Activated CD8-positive, alpha-beta memory T cell treated with anti-CD3 and anti-CD28 coated beads for 36 hours (primary cell): ENCODE results near the gene MRPL20. TPM values are rescaled to one million over a fixed set of nuclear protein-coding genes. Genes with fewer than 3 reads are reported as not detected.

Source experiments
- CTCF ChIA-PET: fragments of 350-600 bp; sonication (Branson Sonifier 250); formaldehyde crosslinking; loops from one replicate; lab custom pipeline; 2021; ENCODE audit warnings: antibody characterized with exemption; lab: Charles Lee
- POLR2A ChIA-PET: fragments of 350-600 bp; sonication (Branson Sonifier 250); formaldehyde crosslinking; loops from one replicate; lab custom pipeline; 2021; ENCODE audit warnings: antibody characterized with exemption; lab: Charles Lee
- total RNA-seq, 2 experiments: library from RNA; stranded (reverse); gene quantifications; one replicate each; pipeline ENCODE4 v1.2.3, GENCODE V29; 2021

The MRPL20 gene
- total RNA-seq, 2 experiments from 2014 or later, result 191 to 196 TPM

DNA sequence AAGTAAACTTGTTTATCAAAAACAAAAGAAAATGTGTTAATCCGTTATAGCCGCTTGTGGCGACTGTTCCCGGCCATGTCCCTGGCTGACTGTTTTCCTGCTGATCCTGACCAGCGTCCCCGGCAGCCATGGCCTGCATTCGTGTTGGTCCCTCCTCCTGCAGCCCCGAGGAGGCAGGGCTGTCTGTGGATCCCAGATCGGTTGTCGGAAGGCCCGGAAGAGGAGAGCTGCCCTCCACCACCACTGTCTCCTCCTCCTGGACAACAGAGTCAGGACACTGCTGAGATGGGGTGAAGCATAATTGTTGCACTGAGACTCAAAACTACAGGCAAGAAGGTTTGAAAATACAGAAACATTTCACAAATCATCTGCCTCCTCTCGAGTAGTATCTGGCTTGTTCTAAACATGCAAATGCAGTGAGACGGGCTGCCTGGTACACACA lies 45.1 kb downstream of the MRPL20 start:
- ChIA-PET POLR2A (no interaction called here), CTCF (no interaction called here)

DNA sequence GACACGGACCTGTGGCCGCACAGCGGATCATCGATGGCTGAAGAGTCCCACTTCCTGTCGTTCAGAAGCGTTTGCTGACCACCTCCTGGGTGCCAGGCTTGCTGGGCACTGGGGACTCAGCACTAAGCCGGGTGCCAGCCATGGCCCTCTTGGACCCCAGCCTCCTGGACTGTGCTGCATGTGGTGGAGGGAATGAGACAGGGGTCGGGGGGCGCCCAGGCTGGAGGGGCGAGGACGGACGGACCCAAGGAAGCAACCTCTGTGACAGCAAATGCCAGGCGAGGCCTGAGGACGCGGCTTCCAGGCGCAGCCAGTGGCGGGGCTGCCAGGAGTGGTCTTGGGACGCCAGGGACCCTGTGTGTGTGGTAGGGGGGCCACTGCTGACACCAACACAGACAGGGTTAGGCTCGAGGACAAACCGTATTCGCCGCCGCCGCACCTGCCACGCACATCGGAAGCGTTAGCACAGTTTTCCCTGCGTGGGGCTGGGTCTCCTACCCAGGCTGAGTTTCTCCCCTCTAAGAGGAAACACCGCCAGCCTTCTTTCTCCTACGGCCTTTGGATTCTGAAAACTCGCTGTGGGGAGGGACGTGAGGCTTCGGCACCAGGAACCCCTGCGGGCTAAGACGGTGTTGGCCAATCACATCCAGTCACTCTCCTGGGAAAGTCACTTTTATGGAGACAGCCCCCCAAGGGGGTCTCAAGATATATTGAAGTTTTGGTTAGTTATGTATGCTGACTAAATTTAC lies 45.7 kb downstream of the MRPL20 start:
- CTCF ChIA-PET, result no interaction called here
- POLR2A ChIA-PET, result no interaction called here

DNA sequence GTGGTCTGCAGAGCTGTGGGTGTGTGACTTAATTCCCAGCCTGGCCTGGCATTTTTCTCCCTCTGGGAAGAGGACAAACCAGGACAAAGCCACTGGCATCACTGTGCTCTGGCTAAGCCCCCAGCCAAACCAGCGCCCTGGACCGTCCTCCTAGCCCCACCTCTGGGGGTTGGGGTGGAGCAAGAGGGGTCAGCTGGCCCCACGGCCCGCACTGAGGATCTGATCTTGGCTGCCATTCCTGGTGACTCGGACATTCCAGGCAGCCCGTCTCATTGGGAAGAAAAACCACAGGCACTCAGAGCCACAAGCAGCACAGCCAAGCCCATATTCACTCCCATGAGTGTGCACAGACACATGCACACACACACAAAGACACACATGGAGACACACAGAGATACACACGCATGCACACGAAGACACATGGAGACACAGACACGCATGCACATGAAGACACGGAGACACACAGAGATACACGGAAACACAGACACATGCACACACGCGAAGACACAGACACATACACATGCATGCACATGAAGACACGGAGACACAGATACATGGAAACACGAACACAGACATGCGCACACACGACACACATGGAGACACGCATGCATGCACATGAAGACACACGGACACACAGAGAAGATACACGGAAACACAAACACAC lies 46.5 kb downstream of the MRPL20 start:
- ChIA-PET POLR2A (no interaction called here), CTCF (interaction anchor here (0.6 kb wide), 1 partner anchor 167 kb away, joined by 3 read pairs; no protein-coding TSS in a partner anchor)

DNA sequence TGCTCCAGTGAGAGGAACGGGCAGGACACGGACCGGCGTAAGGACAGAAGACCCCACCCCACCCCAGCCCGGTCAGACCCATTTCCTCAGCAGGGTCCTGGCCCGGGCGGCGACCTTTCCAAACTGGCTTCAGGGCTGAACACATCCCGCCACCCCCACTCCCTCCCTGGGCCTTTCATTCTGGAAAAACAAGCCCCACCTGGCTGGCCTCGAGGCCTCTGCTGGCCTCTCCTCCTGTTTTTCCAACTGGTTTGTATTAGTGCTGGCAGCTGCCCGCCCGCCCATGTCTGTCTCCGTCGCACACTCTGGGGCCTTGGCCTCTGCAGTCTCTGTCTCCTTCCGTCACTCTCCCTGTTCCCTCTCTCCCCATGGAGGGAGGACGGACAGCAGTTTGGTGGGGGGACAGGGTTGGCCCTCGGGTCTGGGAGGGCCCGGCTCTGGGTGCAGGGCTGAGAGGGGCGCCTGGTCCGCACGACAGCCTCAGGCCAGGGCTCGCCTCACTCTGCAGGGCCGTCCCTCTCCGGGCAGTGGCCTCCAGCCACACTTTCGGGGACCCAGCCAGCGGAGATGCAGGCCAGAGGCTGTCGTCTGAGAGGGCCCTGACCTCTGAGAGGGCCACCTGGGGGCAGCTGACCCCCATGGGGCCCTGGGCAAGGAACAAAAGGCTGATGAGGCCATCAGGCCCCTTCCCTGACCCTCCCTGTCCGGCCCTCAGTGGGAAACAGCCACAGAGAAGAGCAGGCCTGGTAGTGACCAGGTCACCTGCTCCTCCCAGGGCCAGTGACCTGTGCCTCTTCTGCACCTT lies 47.2 kb downstream of the MRPL20 start:
- POLR2A ChIA-PET, result no interaction called here
- CTCF ChIA-PET, result interaction anchor here (0.6 to 2.1 kb wide), 3 partner anchors 11 to 168 kb away, joined by 3 to 12 read pairs (median 3); partner anchors contain the start of gene AURKAIP1

DNA sequence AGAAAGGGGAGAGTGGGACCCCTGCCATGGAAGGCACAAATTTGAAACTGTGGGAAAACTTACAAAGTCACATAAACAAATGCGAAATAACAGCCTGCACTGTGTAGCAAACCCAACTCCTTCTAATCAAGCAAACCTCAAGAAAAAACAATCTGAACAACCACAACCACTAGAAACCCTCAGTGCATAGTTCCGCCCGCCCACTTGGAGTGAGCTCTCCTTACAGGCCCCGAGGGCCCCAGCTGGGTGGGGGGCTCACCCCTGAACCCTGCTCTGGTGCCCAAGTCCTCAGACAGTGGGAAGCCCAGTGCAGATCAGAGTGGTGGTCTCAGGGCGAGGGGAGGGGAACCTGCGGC lies 47.8 kb downstream of the MRPL20 start:
- ChIA-PET POLR2A (no interaction called here), CTCF (interaction anchor here (1.1 to 2.1 kb wide), 2 partner anchors 11 to 14 kb away, joined by 3 to 12 read pairs; partner anchors contain the start of gene AURKAIP1)

DNA sequence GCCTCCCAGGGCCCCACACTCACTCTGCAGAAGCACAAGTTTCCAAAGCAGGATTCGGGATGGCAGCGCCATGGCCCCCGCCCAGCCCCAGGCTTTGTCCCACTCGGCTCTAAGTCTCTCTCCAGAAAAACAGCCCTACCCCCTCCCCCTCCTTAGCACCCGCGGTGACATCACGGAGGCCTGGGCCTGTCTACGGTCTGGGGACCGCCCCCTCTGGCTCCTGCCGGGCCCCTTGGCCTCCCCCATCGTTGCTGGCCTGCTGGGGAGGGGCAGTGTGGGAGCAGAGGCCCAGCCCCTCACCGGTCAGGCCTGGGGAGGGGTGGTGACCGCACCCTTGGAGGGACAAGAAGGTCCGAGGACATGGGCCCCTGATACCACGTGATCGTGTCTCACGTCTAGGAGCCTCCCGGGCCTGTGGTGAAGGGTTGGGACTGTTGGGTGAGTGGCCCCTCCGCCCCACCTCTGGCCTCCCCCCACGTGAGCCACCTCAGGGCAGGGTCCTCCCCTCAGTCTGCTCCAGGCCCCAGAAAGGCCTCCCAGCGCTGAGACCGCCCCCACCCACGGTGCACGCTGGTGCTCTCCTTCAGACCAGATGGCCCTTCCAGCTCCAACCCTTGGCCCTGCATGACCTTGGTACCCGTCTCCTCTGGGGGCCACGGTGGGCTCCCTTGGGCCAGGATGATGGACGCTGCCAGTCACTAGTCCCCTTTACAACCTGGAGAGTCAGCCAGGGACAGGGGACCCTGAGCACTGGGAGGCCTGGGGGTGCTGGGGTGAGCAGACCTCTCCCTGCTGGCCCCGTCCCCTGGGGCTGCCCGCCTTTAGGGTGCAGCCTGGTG lies 48.4 kb downstream of the MRPL20 start, which contains the start of gene MXRA8:
MXRA8 (minus strand) TSS at position 123 of the 839 bp plus-strand sequence; CDS start at position 72, 51 bp downstream.
- POLR2A ChIA-PET, result no interaction called here
- CTCF ChIA-PET, result interaction anchor here (1.1 to 2.1 kb wide), 2 partner anchors 10 to 15 kb away, joined by 3 to 12 read pairs; partner anchors contain the start of gene AURKAIP1

DNA sequence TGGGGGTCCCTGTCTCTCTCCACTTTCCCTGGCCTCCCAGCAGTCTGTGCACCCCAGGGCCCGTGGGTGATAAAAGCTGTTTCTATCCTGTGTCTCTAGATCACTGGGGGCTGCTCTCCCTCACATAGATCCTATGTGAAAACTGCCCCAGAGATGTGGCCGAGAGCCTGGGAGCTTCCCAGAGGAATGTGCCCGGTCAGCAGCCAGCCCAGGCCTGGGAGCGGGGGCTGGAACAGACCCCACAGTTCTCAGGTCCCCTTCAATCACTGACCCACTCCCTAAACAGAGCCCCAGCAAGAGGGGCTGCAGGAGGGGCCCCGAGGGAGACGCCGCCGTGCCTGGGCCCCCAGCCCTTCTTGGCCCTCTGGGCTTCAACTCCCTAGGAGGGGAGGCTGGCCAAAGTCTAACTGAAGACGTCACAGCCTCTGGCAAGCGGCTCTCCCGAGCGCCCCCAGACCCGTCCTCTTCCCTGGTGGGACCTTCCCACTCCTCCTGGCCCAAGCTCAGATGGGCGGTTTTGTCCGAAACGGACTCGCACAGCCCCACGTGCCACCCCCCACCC lies 49.1 kb downstream of the MRPL20 start:
- ChIA-PET CTCF (interaction anchor here (2.1 kb wide), 1 partner anchor 15 kb away, joined by 12 read pairs; the partner anchor contains the start of gene AURKAIP1), POLR2A (no interaction called here)

DNA sequence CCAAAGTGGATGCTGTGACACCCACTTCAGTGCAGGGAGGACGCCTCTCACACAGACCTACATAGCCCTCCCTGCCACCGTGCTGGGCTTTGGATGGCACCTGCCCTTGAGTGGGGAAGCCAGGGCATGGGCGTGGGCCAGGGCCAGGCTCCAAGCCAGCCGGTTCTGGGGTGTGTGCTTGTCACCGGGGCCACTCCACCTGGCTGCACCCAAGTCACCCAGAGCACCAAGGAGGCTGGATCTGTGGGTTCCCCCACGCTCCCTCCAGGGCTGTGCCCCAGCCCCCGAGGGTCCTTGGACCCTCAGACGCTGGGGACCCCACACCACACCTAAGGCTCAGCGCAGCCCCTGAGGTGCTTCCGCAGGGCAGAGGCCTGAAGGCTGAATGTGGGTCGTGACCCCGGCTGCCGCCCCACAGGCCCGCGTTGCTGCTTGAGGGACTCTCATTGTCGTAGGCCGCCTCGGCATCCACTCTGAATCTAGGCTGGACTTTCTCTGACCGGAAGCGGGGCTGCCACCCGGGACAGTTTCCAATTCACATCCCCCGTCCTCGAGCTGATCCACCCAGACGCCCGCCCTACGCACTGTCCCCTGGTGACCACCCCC lies 50.2 kb downstream of the MRPL20 start:
- CTCF ChIA-PET, result no interaction called here
- POLR2A ChIA-PET, result no interaction called here

DNA sequence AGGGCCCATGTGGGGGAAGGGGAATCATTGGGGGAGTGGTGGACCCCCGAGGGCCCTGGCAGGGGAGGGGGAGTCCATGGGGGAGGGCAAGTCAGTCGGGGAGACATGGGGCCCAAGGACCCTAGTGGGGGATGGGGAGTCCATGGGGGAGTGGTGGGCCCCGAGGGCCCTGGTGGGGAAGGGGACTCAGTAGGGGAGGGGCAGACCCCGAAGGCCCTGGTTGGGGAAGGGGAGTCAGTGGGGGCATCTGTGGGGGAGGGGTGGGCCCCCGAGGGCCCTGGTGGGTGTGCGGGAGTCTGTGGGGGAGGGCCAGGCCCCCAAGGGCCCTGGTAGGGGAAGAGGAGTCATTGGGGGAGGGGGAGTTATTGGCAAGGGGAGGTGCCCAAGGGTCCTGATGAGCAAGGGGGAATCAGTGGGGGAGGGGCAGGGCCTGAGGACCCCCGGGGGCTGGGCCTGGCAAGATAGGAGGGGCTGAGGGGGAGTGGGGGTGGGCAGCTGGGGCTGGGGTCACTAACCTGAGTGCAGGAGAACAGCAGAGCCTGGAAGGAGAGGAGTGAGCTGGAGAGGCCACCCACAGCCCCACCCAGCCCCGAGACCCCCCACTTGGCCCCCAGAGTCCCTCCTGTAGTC lies 50.8 kb downstream of the MRPL20 start:
- ChIA-PET POLR2A (no interaction called here), CTCF (no interaction called here)

DNA sequence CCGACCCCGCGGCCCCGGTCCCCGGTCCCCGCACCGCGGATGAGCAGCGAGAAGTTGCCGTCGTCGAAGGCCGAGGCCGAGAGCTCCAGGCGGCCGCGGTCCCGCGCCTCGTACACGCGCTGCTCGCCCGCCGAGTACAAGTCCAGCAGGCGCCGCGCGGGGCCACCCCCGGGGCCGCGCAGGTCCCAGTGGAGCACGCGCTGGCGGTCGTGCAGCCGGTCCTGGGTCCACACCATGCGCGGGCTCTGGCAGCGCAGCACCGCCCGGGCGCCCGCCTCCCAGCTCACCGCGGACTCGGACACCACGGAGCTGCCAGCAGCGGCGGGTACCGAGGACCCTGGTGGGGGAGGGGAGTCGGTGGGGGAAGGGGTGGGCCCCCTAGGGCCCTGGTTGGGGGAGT lies 51.7 kb downstream of the MRPL20 start:
- ChIA-PET CTCF (interaction anchor here (1.0 to 1.2 kb wide), 2 partner anchors 15 to 17 kb away, joined by 3 read pairs; no protein-coding TSS in a partner anchor), POLR2A (no interaction called here)

DNA sequence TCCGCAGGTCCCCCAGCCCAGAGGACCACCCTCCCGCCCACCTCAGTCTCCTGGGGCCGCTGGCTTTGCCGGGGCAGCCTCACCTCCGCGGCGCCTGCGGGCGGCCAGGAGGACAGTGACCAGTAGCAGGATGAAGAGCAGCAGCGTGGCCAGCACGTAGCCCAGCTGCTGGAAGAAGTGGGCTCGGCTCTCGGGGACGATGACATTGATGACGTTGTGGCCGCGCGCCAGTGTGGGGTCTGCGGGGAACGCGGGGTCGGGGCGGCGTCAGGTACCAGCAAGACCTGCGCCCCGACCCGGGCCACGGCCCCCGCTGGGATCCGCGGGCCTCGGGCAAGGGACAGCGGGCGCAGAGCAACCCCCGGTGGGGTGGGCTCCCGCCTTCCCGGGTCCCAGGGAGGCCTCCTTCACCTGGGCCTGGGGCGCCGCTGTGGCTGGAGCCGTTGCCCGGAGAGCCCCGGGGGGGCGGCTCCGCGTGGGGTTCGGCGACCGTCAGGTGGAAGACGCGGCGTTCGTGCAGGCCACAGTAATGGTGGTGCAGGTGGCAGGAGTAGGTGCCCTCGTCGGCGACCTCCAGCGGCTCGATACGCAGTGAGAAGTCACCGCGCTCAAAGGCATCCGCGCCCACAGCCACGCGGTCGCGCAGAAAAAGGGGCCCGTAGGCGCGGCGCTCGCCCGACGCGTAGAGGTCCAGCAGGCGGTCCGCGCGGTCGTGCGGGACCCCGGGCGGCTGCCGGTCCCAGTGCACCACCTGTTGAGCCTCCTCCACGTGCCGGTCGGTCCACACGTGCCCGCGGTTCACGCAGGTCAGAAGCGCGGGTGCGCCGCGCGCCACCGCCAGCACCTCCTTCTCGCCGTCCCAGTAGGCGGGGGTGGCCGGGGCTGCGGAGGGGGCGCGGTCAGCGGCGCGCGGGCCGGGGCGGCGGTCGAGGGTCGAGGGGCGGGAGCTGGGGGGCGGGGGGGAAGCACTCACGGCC lies 52.5 kb downstream of the MRPL20 start:
- POLR2A ChIA-PET, result interaction anchor here (0.5 to 0.9 kb wide), 3 partner anchors 17 to 76 kb away, joined by 3 read pairs; no protein-coding TSS in a partner anchor
- CTCF ChIA-PET, result interaction anchor here (0.6 to 1.2 kb wide), 3 partner anchors 16 to 168 kb away, joined by 3 read pairs; no protein-coding TSS in a partner anchor

DNA sequence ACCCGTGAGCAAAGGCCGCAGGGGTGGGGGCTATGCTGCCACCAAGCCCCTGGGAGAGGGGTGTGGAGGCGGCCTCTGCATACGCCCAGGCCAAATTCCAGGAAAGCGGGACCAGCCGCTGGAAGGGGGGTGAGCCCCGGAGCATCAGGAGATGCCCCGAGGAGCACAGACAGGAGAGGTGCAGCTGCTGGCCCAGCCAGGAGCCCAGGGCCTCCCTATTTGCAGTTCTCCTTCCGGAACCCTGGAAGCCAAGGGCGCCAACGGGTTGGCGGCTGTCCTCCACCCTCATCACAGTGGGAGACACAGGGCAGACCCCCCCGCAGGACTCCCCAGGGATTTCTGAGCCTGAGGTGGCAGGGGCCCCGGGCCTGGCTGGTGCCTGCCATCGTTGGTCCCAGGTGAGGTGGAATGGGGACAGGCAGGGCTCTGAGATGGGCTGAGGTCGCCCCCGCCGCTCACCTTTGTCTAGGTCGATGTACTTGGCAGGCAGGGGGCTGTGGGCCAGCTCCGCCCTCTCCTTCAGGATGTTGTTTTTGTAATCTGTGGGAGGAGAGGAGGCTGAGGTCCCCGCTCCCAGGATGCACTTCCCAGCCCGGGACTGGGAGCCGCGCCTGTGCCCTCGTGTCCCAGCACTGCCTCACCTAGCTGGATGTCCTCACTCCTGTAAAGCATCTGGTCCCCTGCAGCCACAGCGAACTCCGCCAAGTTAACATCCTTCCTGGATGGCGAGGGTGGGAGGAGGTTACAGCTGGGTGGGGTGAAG lies 53.5 kb downstream of the MRPL20 start:
- ChIA-PET CTCF (interaction anchor here (1.1 kb wide), 1 partner anchor 18 kb away, joined by 4 read pairs; no protein-coding TSS in a partner anchor), POLR2A (interaction anchor here (0.5 to 0.9 kb wide), 4 partner anchors 18 to 139 kb away, joined by 3 read pairs; no protein-coding TSS in a partner anchor)

DNA sequence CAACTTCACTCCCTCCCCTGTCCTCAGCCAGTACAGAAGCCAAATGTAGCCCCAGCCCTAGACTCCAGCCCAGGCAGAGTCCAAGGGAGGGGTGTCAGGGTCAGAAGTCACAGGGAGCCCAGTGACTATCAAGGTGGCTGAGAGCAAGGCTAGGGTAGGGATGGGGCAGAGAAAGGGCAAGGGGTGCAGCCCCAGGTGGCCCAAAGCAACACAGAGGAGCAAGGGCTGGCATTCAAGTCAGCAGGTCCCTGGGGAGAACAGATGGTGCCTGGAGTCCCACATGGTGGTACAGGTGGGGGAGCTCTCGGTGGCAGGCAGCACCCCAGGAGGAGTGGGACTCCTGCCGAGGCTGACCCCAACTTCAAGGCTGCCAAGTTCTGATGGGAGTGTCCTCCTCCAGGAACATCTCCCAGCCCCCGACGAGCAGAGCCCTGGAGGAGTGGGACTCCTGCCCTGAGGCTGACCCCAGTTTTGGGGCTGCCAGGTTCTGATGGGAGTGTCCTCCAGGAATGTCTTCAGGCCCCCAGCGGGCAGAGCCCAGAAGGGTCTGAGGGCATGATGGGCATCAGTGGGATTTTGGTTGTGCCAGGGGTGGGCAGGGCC lies 54.2 kb downstream of the MRPL20 start:
- ChIA-PET CTCF (interaction anchor here (1.1 to 1.8 kb wide), 3 partner anchors 19 to 351 kb away, joined by 4 to 5 read pairs (median 5); partner anchors contain the start of gene AURKAIP1), POLR2A (interaction anchor here (0.6 kb wide), 1 partner anchor 140 kb away, joined by 3 read pairs; no protein-coding TSS in a partner anchor)
